ENCODE results near the gene RAD51B. TPM values are rescaled to one million over a fixed set of nuclear protein-coding genes. Genes with fewer than 3 reads are reported as not detected.

RAD51B gene
- total RNA-seq, 1 experiment from 2014 or later, result 16.7 TPM

- H3K23ac ChIP-seq (ENCODE audit: insufficient read length, low read depth, low read length), result no peak overlapping the region
- H2BK20ac ChIP-seq (ENCODE audit: low read depth, low read length, poor library complexity, severe bottlenecking), result no peak overlapping the region
- H2BK5ac ChIP-seq (ENCODE audit: insufficient read length, low read length), result no peak overlapping the region
- no peak overlapping the region for H2BK12ac ChIP-seq (ENCODE audit: insufficient read length, low read depth, low read length)
- no peaks in the 10 kb centered on the region for H3K23me2 ChIP-seq (ENCODE audit: insufficient read length, low read depth, low read length, poor library complexity, severe bottlenecking)
- no peak overlapping the region for H3K27ac ChIP-seq (ENCODE audit: insufficient read length, low read depth, low read length)
- H3K79me2 ChIP-seq (ENCODE audit: insufficient read depth, low read length), result no peaks in the 10 kb centered on the region; the same call in 1 of the 2 replicates
- no peak overlapping the region for H3K14ac ChIP-seq (ENCODE audit: insufficient read depth, low read length)
- H4K8ac ChIP-seq (replicated peaks; ENCODE audit: insufficient read length, low read depth, low read length), result no peak overlapping the region
- H3K27me3 Mint-ChIP-seq (ENCODE audit: low read depth), result no peaks in the 10 kb centered on the region
- H3K56ac ChIP-seq (ENCODE audit: insufficient read length, low read depth, low read length), result no peak overlapping the region
- no peak overlapping the region for H3K4me3 Mint-ChIP-seq
- peaks cover 14 to 15% of the 10 kb centered on the region in 2 experiments for H3K4me1 Mint-ChIP-seq
- no peak overlapping the region for H3T11ph ChIP-seq (ENCODE audit: low read length)
- no peak overlapping the region for H2AFZ ChIP-seq (ENCODE audit: low read length)
- no peak overlapping the region for H2AK5ac ChIP-seq (ENCODE audit: insufficient read length, low read length)
- H3K4me1 ChIP-seq (ENCODE audit: insufficient read depth, low read length), result peaks cover 3% of the 10 kb centered on the region; the same call in 1 of the 2 replicates
- H3K9me3 Mint-ChIP-seq, result peaks cover 0 to 2% of the 10 kb centered on the region in 2 experiments; a peak in 2 of 5 replicates
- no peaks in the 10 kb centered on the region for H4K20me1 ChIP-seq (ENCODE audit: control insufficient read depth, insufficient read depth, insufficient read length)
- H2BK120ac ChIP-seq (ENCODE audit: low read depth, low read length, poor library complexity, severe bottlenecking), result no peak overlapping the region
- no peaks in the 10 kb centered on the region; a peak in 3 of 7 replicates for H3K36me3 Mint-ChIP-seq (ENCODE audit: insufficient read depth in 1 of 3, low read depth in 3 of 3)
- no peak overlapping the region for H3K4me2 ChIP-seq (ENCODE audit: insufficient read depth, insufficient read length, low read length)
- no peaks in the 10 kb centered on the region for H3K27me3 ChIP-seq (ENCODE audit: insufficient read depth, low read length)
- H3K18ac ChIP-seq (ENCODE audit: insufficient read length, low read depth, low read length), result no peak overlapping the region
- H3K9ac ChIP-seq (ENCODE audit: extremely low read depth, insufficient read length, low read length), result no peak overlapping the region
- H3K4ac ChIP-seq (ENCODE audit: low read depth, low read length), result no peak overlapping the region
- H2BK15ac ChIP-seq (ENCODE audit: low read depth, low read length), result no peak overlapping the region
- no peak overlapping the region for H4K91ac ChIP-seq (ENCODE audit: insufficient read length, low read depth, low read length)
- no peak for DNase-seq
- no peaks in the 10 kb centered on the region for H3K79me1 ChIP-seq (ENCODE audit: insufficient read depth, low read depth, low read length, poor library complexity, severe bottlenecking)
- no peaks in the 10 kb centered on the region for H3K9me3 ChIP-seq (ENCODE audit: control insufficient read depth, low read depth, low read length)
- TF ChIP-seq CTCF (conservative IDR thresholded peaks at IDR 0.05), result no peak
- no peak overlapping the region for H3K27ac Mint-ChIP-seq
- H4K5ac ChIP-seq (ENCODE audit: insufficient read length, low read depth, low read length), result no peak overlapping the region
Measured at GRCh38 chr14:68122651-68123050, 303.1 kb downstream of the RAD51B start.
